ENCODE measurements around the gene SRM.
"Not testable (repeated sequence)": the region's sequence is repeated elsewhere in the genome, so short reads cannot be mapped to it uniquely, and the experiment has no call there.

The SRM gene

DNA sequence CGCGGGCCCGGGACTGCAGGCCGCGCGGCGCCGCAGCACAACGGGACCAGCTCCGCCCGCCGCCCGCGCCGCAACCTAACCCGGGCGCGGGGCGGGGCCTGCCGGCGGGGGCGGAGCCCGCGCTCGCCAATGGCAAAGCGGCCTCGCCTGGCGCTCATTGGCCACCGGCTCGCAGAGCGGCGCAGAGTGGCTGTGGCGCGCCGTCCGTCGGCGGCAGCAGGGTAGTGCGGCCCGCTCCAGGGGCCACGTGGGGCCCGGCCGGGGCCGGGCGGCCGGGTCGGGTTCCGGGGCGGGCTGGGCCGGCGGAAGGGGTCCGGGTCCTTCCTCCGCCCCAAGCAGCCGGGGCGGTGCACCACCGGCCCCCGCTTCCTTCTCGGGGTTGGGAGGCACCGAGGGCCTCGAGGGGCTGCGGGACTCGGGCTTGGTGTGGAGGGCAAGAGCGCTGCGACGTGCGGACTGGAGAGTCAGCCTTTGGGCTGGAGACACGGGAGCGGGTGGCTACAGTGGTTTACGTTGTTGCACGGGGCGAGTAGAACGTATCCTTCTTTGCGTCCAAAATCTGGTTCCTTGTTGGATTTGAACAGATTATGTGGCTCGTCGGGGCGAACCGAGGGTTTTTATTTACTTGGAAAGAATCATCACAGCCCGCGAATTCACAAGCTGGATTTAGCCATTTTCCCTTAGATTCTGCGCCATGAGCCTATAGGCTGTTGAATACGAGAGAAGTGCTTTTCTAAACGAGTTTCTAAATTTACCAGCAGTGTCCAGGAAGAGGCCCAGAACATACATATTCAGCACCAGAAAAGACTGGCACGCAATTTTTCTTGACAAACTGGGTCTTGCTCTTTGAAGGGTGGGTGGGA lies at the start of gene SRM:
Gene SRM (minus strand): TSS at position 51 of the 863 bp plus-strand sequence. CDS start 75 bp downstream, outside the sequence.
- peak; percentile 97 for DNase-seq (ENCODE audit: low read depth)
- peak within 1 kb of the TSS; percentile 97 for H3K4me3 ChIP-seq (ENCODE audit: low read length)
- H3K9ac ChIP-seq (ENCODE audit: low read length), result peak within 1 kb of the TSS; percentile 97
- no peaks in the 10 kb centered on the region for H3K9me3 ChIP-seq (ENCODE audit: control insufficient read depth, low read length)
- peaks cover 17% of the 10 kb centered on the region for H3K4me1 ChIP-seq (ENCODE audit: control insufficient read depth, insufficient read depth, low read length)
- peaks cover 25% of the 10 kb centered on the region for H3K36me3 ChIP-seq (ENCODE audit: control insufficient read depth, insufficient read depth, low read length, severe bottlenecking)
- no peaks in the 10 kb centered on the region for H3K27me3 ChIP-seq (replicated peaks; ENCODE audit: control insufficient read depth, insufficient read depth, low read length)

- H3K4me1 ChIP-seq (ENCODE audit: control insufficient read depth, insufficient read depth, low read length), result no peaks in the 10 kb centered on the region
- H3K4me3 ChIP-seq (ENCODE audit: low read length), result no peak overlapping the region
- H3K27me3 ChIP-seq (replicated peaks; ENCODE audit: control insufficient read depth, insufficient read depth, low read length), result no peaks in the 10 kb centered on the region
- H3K9ac ChIP-seq (ENCODE audit: low read length), result no peak overlapping the region
- H3K9me3 ChIP-seq (ENCODE audit: control insufficient read depth, low read length), result no peaks in the 10 kb centered on the region
- DNase-seq (ENCODE audit: low read depth), result no peak
- H3K36me3 ChIP-seq (ENCODE audit: control insufficient read depth, insufficient read depth, low read length, severe bottlenecking), result peaks cover 87% of the 10 kb centered on the region
These were observed 49.4 kb upstream of the SRM start for GRCh38 chr1:11109047-11109760.

GRCh38 chr1:11107599-11107998 lies 47.8 kb upstream of the SRM start:
- H3K4me3 ChIP-seq (ENCODE audit: low read length), result no peak overlapping the region
- peaks cover 71% of the 10 kb centered on the region for H3K36me3 ChIP-seq (ENCODE audit: control insufficient read depth, insufficient read depth, low read length, severe bottlenecking)
- no peak for DNase-seq (ENCODE audit: low read depth)
- H3K4me1 ChIP-seq (ENCODE audit: control insufficient read depth, insufficient read depth, low read length), result no peaks in the 10 kb centered on the region
- no peaks in the 10 kb centered on the region for H3K27me3 ChIP-seq (replicated peaks; ENCODE audit: control insufficient read depth, insufficient read depth, low read length)
- H3K9ac ChIP-seq (ENCODE audit: low read length), result no peak overlapping the region
- no peaks in the 10 kb centered on the region for H3K9me3 ChIP-seq (ENCODE audit: control insufficient read depth, low read length)

GRCh38 chr1:11105586-11105985 lies 45.8 kb upstream of the SRM start:
- Histone ChIP-seq H3K4me3 (ENCODE audit: low read length) (no peak overlapping the region), H3K9ac (ENCODE audit: low read length) (no peak overlapping the region), H3K36me3 (ENCODE audit: control insufficient read depth, insufficient read depth, low read length, severe bottlenecking) (peaks cover 52% of the 10 kb centered on the region), H3K4me1 (ENCODE audit: control insufficient read depth, insufficient read depth, low read length) (no peaks in the 10 kb centered on the region), H3K9me3 (ENCODE audit: control insufficient read depth, low read length) (no peaks in the 10 kb centered on the region), H3K27me3 (replicated peaks; ENCODE audit: control insufficient read depth, insufficient read depth, low read length) (no peaks in the 10 kb centered on the region)
- no peak for DNase-seq (ENCODE audit: low read depth)

DNA sequence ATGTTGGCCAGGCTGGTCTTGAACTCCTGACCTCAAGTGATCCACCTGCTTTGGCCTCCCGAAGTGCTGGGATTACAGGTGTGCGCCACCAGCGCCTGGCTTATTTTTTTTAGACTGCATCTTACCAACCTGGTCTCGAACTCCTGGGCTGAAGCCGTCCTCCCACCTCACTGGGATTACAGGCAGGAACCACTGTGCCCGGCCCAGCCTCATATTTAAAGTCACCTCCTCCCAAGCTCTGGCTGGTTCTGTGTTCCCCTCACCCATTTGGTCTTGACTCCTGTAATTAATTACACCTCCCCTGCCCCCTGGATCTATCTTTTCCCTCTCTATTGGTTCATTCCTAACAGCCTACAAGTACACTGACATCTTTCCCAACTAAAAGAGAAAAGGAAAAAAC lies 41.5 kb upstream of the SRM start:
- no peak for DNase-seq (ENCODE audit: low read depth)
- H3K36me3 ChIP-seq (ENCODE audit: control insufficient read depth, insufficient read depth, low read length, severe bottlenecking), result peaks cover 19% of the 10 kb centered on the region

DNA sequence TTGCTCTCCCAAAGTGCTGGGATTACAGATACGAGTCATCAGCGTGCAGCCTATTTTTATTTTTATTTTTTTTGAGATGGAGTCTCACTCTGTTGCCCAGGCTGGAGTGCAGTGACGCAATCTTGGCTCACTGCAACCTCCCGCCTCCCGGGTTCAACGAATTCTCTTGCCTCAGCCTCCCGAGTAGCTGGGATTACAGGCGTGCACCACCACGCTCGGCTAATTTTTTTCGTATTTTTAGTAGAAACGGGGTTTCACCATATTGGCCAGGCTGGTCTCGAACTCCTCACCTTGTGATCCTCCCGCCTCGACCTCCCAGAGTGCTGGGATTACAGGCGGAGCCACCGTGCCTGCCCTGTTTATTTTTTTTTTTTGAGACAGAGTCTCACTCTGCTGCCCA lies 41.0 kb upstream of the SRM start:
- H3K9me3 ChIP-seq (ENCODE audit: control insufficient read depth, low read length); DNase-seq (ENCODE audit: low read depth); H3K27me3 ChIP-seq (replicated peaks; ENCODE audit: control insufficient read depth, insufficient read depth, low read length); H3K4me3 ChIP-seq (ENCODE audit: low read length); H3K9ac ChIP-seq (ENCODE audit: low read length): not testable (repeated sequence)
- Histone ChIP-seq H3K36me3 (ENCODE audit: control insufficient read depth, insufficient read depth, low read length, severe bottlenecking) (peaks cover 19% of the 10 kb centered on the region), H3K4me1 (ENCODE audit: control insufficient read depth, insufficient read depth, low read length) (peaks cover 15% of the 10 kb centered on the region)

More for the DNA sequence above, 41.5 kb upstream of the SRM start:
- peaks cover 15% of the 10 kb centered on the region for H3K4me1 ChIP-seq (ENCODE audit: control insufficient read depth, insufficient read depth, low read length)
- no peaks in the 10 kb centered on the region for H3K27me3 ChIP-seq (replicated peaks; ENCODE audit: control insufficient read depth, insufficient read depth, low read length)
- no peaks in the 10 kb centered on the region for H3K9me3 ChIP-seq (ENCODE audit: control insufficient read depth, low read length)
- no peak overlapping the region for H3K4me3 ChIP-seq (ENCODE audit: low read length)
- H3K9ac ChIP-seq (ENCODE audit: low read length), result no peak overlapping the region

GRCh38 chr1:11100149-11100493 lies 40.3 kb upstream of the SRM start:
- Histone ChIP-seq H3K9ac (ENCODE audit: low read length) (peak overlapping the region; percentile 99), H3K36me3 (ENCODE audit: control insufficient read depth, insufficient read depth, low read length, severe bottlenecking) (peaks cover 19% of the 10 kb centered on the region), H3K27me3 (replicated peaks; ENCODE audit: control insufficient read depth, insufficient read depth, low read length) (no peaks in the 10 kb centered on the region), H3K4me3 (ENCODE audit: low read length) (peak overlapping the region; percentile 99), H3K9me3 (ENCODE audit: control insufficient read depth, low read length) (no peaks in the 10 kb centered on the region), H3K4me1 (ENCODE audit: control insufficient read depth, insufficient read depth, low read length) (peaks cover 15% of the 10 kb centered on the region)
- no peak for DNase-seq (ENCODE audit: low read depth)

GRCh38 chr1:11099310-11100148 lies 39.7 kb upstream of the SRM start, which contains the start of gene EXOSC10:
TSS of gene EXOSC10 (minus strand) at chr1:11099869. CDS start at chr1:11099831, 38 bp downstream.
- H3K9ac ChIP-seq (ENCODE audit: low read length), result peak within 1 kb of the TSS; percentile 99
- no peaks in the 10 kb centered on the region for H3K9me3 ChIP-seq (ENCODE audit: control insufficient read depth, low read length)
- peaks cover 24% of the 10 kb centered on the region for H3K36me3 ChIP-seq (ENCODE audit: control insufficient read depth, insufficient read depth, low read length, severe bottlenecking)
- H3K4me3 ChIP-seq (ENCODE audit: low read length), result peak within 1 kb of the TSS; percentile 99
- DNase-seq (ENCODE audit: low read depth), result peak; percentile 98
- peaks cover 15% of the 10 kb centered on the region for H3K4me1 ChIP-seq (ENCODE audit: control insufficient read depth, insufficient read depth, low read length)
- no peaks in the 10 kb centered on the region for H3K27me3 ChIP-seq (replicated peaks; ENCODE audit: control insufficient read depth, insufficient read depth, low read length)

- H3K4me3 ChIP-seq (ENCODE audit: low read length), result peak overlapping the region; percentile 99
- peak overlapping the region; percentile 99 for H3K9ac ChIP-seq (ENCODE audit: low read length)
- H3K27me3 ChIP-seq (replicated peaks; ENCODE audit: control insufficient read depth, insufficient read depth, low read length), result no peaks in the 10 kb centered on the region
- H3K9me3 ChIP-seq (ENCODE audit: control insufficient read depth, low read length), result no peaks in the 10 kb centered on the region
- peaks cover 30% of the 10 kb centered on the region for H3K36me3 ChIP-seq (ENCODE audit: control insufficient read depth, insufficient read depth, low read length, severe bottlenecking)
- peaks cover 15% of the 10 kb centered on the region for H3K4me1 ChIP-seq (ENCODE audit: control insufficient read depth, insufficient read depth, low read length)
- no peak for DNase-seq (ENCODE audit: low read depth)
These were observed 39.1 kb upstream of the SRM start for GRCh38 chr1:11098931-11099309.

DNA sequence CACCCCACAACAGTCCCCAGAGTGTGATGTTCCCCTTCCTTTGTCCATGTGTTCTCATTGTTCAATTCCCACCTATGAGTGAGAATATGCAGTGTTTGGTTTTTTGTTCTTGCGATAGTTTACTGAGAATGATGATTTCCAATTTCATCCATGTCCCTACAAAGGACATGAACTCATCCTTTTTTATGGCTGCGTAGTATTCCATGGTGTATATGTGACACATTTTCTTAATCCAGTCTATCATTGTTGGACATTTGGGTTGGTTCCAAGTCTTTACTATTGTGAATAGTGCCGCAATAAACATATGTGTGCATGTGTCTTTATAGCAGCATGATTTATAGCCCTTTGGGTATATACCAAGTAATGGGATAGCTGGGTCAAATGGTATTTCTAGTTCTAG lies 24.0 kb upstream of the SRM start:
- not testable (repeated sequence) for H3K4me3 ChIP-seq (ENCODE audit: low read length); DNase-seq (ENCODE audit: low read depth)
- peaks cover 53% of the 10 kb centered on the region for H3K36me3 ChIP-seq (ENCODE audit: control insufficient read depth, insufficient read depth, low read length, severe bottlenecking)

GRCh38 chr1:11080931-11081330 lies 21.1 kb upstream of the SRM start:
- H3K36me3 ChIP-seq (ENCODE audit: control insufficient read depth, insufficient read depth, low read length, severe bottlenecking), result peaks cover 46% of the 10 kb centered on the region
- no peak overlapping the region for H3K9ac ChIP-seq (ENCODE audit: low read length)
- H3K4me3 ChIP-seq (ENCODE audit: low read length), result no peak overlapping the region
- no peaks in the 10 kb centered on the region for H3K27me3 ChIP-seq (replicated peaks; ENCODE audit: control insufficient read depth, insufficient read depth, low read length)
- peaks cover 22% of the 10 kb centered on the region for H3K4me1 ChIP-seq (ENCODE audit: control insufficient read depth, insufficient read depth, low read length)
- H3K9me3 ChIP-seq (ENCODE audit: control insufficient read depth, low read length), result no peaks in the 10 kb centered on the region
- no peak for DNase-seq (ENCODE audit: low read depth)

More for the DNA sequence above, 24.0 kb upstream of the SRM start:
- H3K27me3 ChIP-seq (replicated peaks; ENCODE audit: control insufficient read depth, insufficient read depth, low read length); H3K9ac ChIP-seq (ENCODE audit: low read length); H3K9me3 ChIP-seq (ENCODE audit: control insufficient read depth, low read length): not testable (repeated sequence)
- H3K4me1 ChIP-seq (ENCODE audit: control insufficient read depth, insufficient read depth, low read length), result peaks cover 14% of the 10 kb centered on the region

Data from adipocyte (in vitro differentiated cells).